Breast epithelium (tissue), 3 donors: ENCODE measurements around the gene ZNF662.

Experiments used
- POLR2A ChIP-seq: fragments of 450-650 bp; IDR thresholded peaks from one replicate; pipeline ENCODE4 v1.6.1; 2016; ENCODE audit warnings: antibody characterized with exemption, mild to moderate bottlenecking, moderate library complexity
- POLR2AphosphoS5 ChIP-seq, 3 donors: sonication (generic); formaldehyde crosslinking; IDR thresholded peaks; one replicate each; pipeline ENCODE4 v1.6.1; 2017; ENCODE audit warnings: antibody characterized with exemption in 3 of 3
- TF ChIP-seq, protein P1 (sequence below), 3 donors: fragments of 450-650 bp; IDR thresholded peaks; one replicate each; pipeline ENCODE4 v1.5.1; 2016 to 2017; ENCODE audit warnings: antibody characterized with exemption in 3 of 3, mild to moderate bottlenecking in 3 of 3, moderate library complexity in 3 of 3

DNA sequence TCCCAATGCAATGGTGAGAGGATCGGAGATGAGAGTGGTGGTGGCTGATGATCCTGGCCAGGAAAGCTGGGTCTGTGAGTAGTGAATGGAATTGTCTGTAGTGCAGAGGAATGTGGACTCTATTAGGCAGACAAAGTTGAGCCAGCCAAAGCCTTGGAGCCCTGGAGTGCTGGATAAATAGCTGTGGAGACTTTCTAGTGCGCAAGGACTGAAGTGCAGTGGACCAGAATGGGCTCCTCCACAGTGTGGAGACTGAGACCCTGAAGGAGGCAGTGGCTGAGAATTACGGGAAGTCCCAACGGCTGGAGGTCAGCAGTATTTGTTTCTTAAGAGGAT, 874 bp downstream of the ZNF662 start:
- no peak for TF ChIP-seq POLR2A
- TF ChIP-seq, protein P1, sequence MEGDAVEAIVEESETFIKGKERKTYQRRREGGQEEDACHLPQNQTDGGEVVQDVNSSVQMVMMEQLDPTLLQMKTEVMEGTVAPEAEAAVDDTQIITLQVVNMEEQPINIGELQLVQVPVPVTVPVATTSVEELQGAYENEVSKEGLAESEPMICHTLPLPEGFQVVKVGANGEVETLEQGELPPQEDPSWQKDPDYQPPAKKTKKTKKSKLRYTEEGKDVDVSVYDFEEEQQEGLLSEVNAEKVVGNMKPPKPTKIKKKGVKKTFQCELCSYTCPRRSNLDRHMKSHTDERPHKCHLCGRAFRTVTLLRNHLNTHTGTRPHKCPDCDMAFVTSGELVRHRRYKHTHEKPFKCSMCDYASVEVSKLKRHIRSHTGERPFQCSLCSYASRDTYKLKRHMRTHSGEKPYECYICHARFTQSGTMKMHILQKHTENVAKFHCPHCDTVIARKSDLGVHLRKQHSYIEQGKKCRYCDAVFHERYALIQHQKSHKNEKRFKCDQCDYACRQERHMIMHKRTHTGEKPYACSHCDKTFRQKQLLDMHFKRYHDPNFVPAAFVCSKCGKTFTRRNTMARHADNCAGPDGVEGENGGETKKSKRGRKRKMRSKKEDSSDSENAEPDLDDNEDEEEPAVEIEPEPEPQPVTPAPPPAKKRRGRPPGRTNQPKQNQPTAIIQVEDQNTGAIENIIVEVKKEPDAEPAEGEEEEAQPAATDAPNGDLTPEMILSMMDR (IDR thresholded peaks at IDR 0.05) = no peak
- TF ChIP-seq POLR2AphosphoS5 (IDR thresholded peaks at IDR 0.05) = no peak
